B cell (primary cell): ENCODE results near the gene ZNF516. TPM values are rescaled to one million over a fixed set of nuclear protein-coding genes. Genes with fewer than 3 reads are reported as not detected.

ENCODE experiments used
- ATAC-seq: fragments of 200-7000 bp; cut with Tn5 transposase; one replicate; pipeline ENCODE4 v1.10.0; 2021; ENCODE audit warnings: low read depth, mild to moderate bottlenecking, moderate number of reproducible peaks, moderate library complexity
- CTCF ChIA-PET: fragments of 350-600 bp; sonication (Branson Sonifier 250); formaldehyde crosslinking; loops from one replicate; lab custom pipeline; 2021; ENCODE audit warnings: antibody characterized with exemption, inconsistent platforms; lab: Charles Lee
- POLR2A ChIA-PET: fragments of 350-600 bp; sonication (Branson Sonifier 250); formaldehyde crosslinking; loops from one replicate; lab custom pipeline; 2021; ENCODE audit warnings: antibody characterized with exemption; lab: Charles Lee
- DNase-seq: peaks from one replicate; pipeline ENCODE4 v3.0.0; 2013
- H2AFZ ChIP-seq: 2 replicates; pipeline ENCODE4 v1.6.1; 2012; ENCODE audit warnings: mild to moderate bottlenecking, low read depth, low read length; ENCODE audit not compliant: insufficient read depth, poor library complexity, severe bottlenecking
- H3K27ac ChIP-seq, 2 donors: 1 replicate in 1 of 2; 2 replicates in 1 of 2; pipeline ENCODE4 v1.5.1; 2012 to 2013; ENCODE audit warnings: low read length in 2 of 2, mild to moderate bottlenecking in 2 of 2, moderate library complexity in 1 of 2
- H3K27me3 ChIP-seq, 4 experiments: fragments of 200-600 bp in 1 of 4; sonication (generic) in 1 of 4; replicated peaks in 1 of 4; 1 replicate in 2 of 4; 2 replicates in 2 of 4; pipeline versions ENCODE4 v1.6.1 to v1.7.0; 2013 to 2016; ENCODE audit warnings: low read length in 3 of 4, mild to moderate bottlenecking in 2 of 4, mixed read lengths in 1 of 4, moderate library complexity in 1 of 4; ENCODE audit not compliant: insufficient read depth in 4 of 4, control insufficient read depth in 3 of 4; ENCODE audit errors: control extremely low read depth in 1 of 4
- H3K36me3 ChIP-seq, 2 experiments: replicated peaks in 1 of 2; 1 replicate in 1 of 2; 2 replicates in 1 of 2; pipeline versions ENCODE4 v1.6.1 to v1.7.1; 2013; ENCODE audit warnings: low read length in 1 of 2; ENCODE audit not compliant: insufficient read depth in 2 of 2, control insufficient read depth in 1 of 2; ENCODE audit errors: control extremely low read depth in 1 of 2, extremely low read depth in 1 of 2
- H3K4me1 ChIP-seq, 2 donors: fragments of 200-600 bp in 1 of 2; sonication (generic) in 1 of 2; 1 replicate in 1 of 2; 2 replicates in 1 of 2; pipeline versions ENCODE4 v1.5.1 to v1.6.1; 2013 to 2017; ENCODE audit warnings: low read length in 2 of 2; ENCODE audit not compliant: control insufficient read depth in 2 of 2, insufficient read depth in 2 of 2
- H3K4me2 ChIP-seq: replicated peaks from 2 replicates; pipeline ENCODE3; 2012; ENCODE audit warnings: mild to moderate bottlenecking, low read depth, low read length; ENCODE audit not compliant: poor library complexity, severe bottlenecking
- H3K4me3 ChIP-seq, 5 experiments: fragments of 200-600 bp in 1 of 5; sonication (generic) in 1 of 5; 1 replicate in 3 of 5; 2 replicates in 2 of 5; pipeline versions ENCODE4 v1.5.1 to v1.7.0; 2011 to 2016; ENCODE audit warnings: low read length in 4 of 5, mild to moderate bottlenecking in 4 of 5, low read depth in 2 of 5, control low read depth in 1 of 5, moderate library complexity in 1 of 5; ENCODE audit not compliant: insufficient read depth in 1 of 5; ENCODE audit errors: control extremely low read depth in 1 of 5, extremely low read depth in 1 of 5
- H3K79me2 ChIP-seq: fragments of 200-600 bp; sonication (generic); one replicate; pipeline ENCODE4 v1.6.0; 2016; ENCODE audit warnings: low read length; ENCODE audit not compliant: control insufficient read depth, insufficient read depth
- H3K9ac ChIP-seq: fragments of 200-600 bp; sonication (generic); 2 replicates; pipeline ENCODE4 v1.6.1; 2017; ENCODE audit warnings: mild to moderate bottlenecking, low read length, moderate library complexity
- H3K9me3 ChIP-seq, 3 donors: one replicate each; pipeline versions ENCODE4 v1.6.1 to v1.7.1; 2013; ENCODE audit warnings: low read length in 2 of 3; ENCODE audit not compliant: control insufficient read depth in 2 of 3, insufficient read depth in 1 of 3; ENCODE audit errors: control extremely low read depth in 1 of 3
- H4K20me1 ChIP-seq: 2 replicates; pipeline ENCODE4 v1.6.0; 2012; ENCODE audit warnings: mild to moderate bottlenecking, low read length; ENCODE audit not compliant: insufficient read depth, control insufficient read depth, poor library complexity, severe bottlenecking
- H3K27ac Mint-ChIP-seq: one replicate; pipeline ENCODE4 v1.8.0; 2021; ENCODE audit warnings: mixed read lengths
- H3K27me3 Mint-ChIP-seq: one replicate; pipeline ENCODE4 v1.8.0; 2021; ENCODE audit warnings: mixed read lengths
- H3K4me1 Mint-ChIP-seq: one replicate; pipeline ENCODE4 v1.8.0; 2021; ENCODE audit warnings: mixed read lengths
- H3K4me3 Mint-ChIP-seq: one replicate; pipeline ENCODE4 v1.8.0; 2021; ENCODE audit warnings: mixed read lengths
- H3K9me3 Mint-ChIP-seq: one replicate; pipeline ENCODE4 v1.8.0; 2022; ENCODE audit warnings: mixed read lengths; ENCODE audit not compliant: insufficient read depth
- CTCF ChIP-seq: fragments of 200-600 bp; IDR thresholded peaks from one replicate; pipeline ENCODE4 v1.8.0; 2022; ENCODE audit warnings: antibody characterized with exemption, mild to moderate bottlenecking
- EZH2 ChIP-seq: IDR thresholded peaks from 2 replicates; pipeline ENCODE4 v1.6.1; 2012; ENCODE audit warnings: borderline replicate concordance, low read depth, mild to moderate bottlenecking, moderate library complexity, low read length; ENCODE audit not compliant: insufficient read depth, poor library complexity, severe bottlenecking
- whole genome bisulfite sequencing: methylation state at CpG from one replicate; pipeline ENCODE4 v1.1.5; 2013; ENCODE audit warnings: missing lambda C conversion rate; ENCODE audit not compliant: insufficient coverage; 5-methylcytosine and 5-hydroxymethylcytosine counted together
- intact Hi-C: fragments of 100-400 bp; cut with micrococcal nuclease; formaldehyde crosslinking; loops from one replicate; pipeline ENCODE4 v1.10.0; 2022
- polyA plus RNA-seq: library from polyadenylated mRNA; depleted of rRNA; stranded (reverse); fragments of >200 nt; gene quantifications from 2 replicates; pipeline ENCODE4 v1.2.3, GENCODE V29; 2012
- total RNA-seq, 2 donors: library from RNA; stranded (reverse); fragments of 120-200 nt in 1 of 2; gene quantifications; 1 replicate in 1 of 2; 2 replicates in 1 of 2; pipeline versions ENCODE4 v1.2.3 to v1.2.4, GENCODE V29; 2013 to 2022

Gene ZNF516
- total and polyA plus RNA-seq, 2 donors (not counting 1 experiment from before 2014, with no cell fraction given): 6.7 to 27.1 TPM

- no peak for ATAC-seq
- Histone ChIP-seq H3K36me3 (no peaks in the 10 kb centered on the region), H3K4me2 (no peak overlapping the region), H3K9ac (no peak overlapping the region), H3K4me3 (no peak overlapping the region), H3K9me3 (no peaks in the 10 kb centered on the region), H3K27me3 (no peaks in the 10 kb centered on the region), H3K4me1 (peaks cover 18% of the 10 kb centered on the region in 2 donors), H2AFZ (no peak overlapping the region), H3K27ac (no peak overlapping the region), H3K79me2 (peaks cover 69% of the 10 kb centered on the region), H4K20me1 (peaks cover 57% of the 10 kb centered on the region)
- ChIA-PET POLR2A (no interaction called here), CTCF (interaction anchor here (1.5 kb wide), 1 partner anchor 12 kb away, joined by 3 read pairs; no protein-coding TSS in a partner anchor)
- H3K4me3 Mint-ChIP-seq: no peak overlapping the region
- H3K27ac Mint-ChIP-seq: no peak overlapping the region
- DNase-seq: no peak
- TF ChIP-seq EZH2: no peak
- TF ChIP-seq CTCF: no peak
- intact Hi-C loops: no loop called here
- no peaks in the 10 kb centered on the region for H3K27me3 Mint-ChIP-seq
- H3K9me3 Mint-ChIP-seq: no peaks in the 10 kb centered on the region
- WGBS: no CpG with 5 or more reads among the region's 3 CpGs
- peaks cover 43% of the 10 kb centered on the region for H3K4me1 Mint-ChIP-seq
These were observed 22.2 kb downstream of the ZNF516 start for GRCh38 chr18:76472829-76473228.

- Histone ChIP-seq H3K27me3 (no peaks in the 10 kb centered on the region), H3K4me1 (peaks cover 17 to 21% of the 10 kb centered on the region in 2 donors), H3K4me3 (no peak overlapping the region), H4K20me1 (peaks cover 65% of the 10 kb centered on the region), H3K27ac (no peak overlapping the region), H3K36me3 (no peaks in the 10 kb centered on the region), H2AFZ (no peak overlapping the region), H3K79me2 (peaks cover 75% of the 10 kb centered on the region), H3K4me2 (no peak overlapping the region), H3K9ac (no peak overlapping the region), H3K9me3 (no peaks in the 10 kb centered on the region)
- intact Hi-C loops: no loop called here
- ChIA-PET POLR2A (no interaction called here), CTCF (interaction anchor here (1.5 kb wide), 1 partner anchor 11 kb away, joined by 3 read pairs; no protein-coding TSS in a partner anchor)
- H3K4me1 Mint-ChIP-seq: peaks cover 39% of the 10 kb centered on the region
- no peaks in the 10 kb centered on the region for H3K9me3 Mint-ChIP-seq
- ATAC-seq: no peak
- no peak overlapping the region for H3K4me3 Mint-ChIP-seq
- 91% methylated on average over 12 of the region's 12 CpGs for WGBS
- DNase-seq: no peak
- no peak overlapping the region for H3K27ac Mint-ChIP-seq
- TF ChIP-seq CTCF: no peak
- TF ChIP-seq EZH2: no peak
- H3K27me3 Mint-ChIP-seq: no peaks in the 10 kb centered on the region
These were observed 23.4 kb downstream of the ZNF516 start for GRCh38 chr18:76471593-76471992.
